GM21390 (cell line): ENCODE results near the gene ZBTB11.
"Not testable (repeated sequence)": the region's sequence is repeated elsewhere in the genome, so short reads cannot be mapped to it uniquely, and the experiment has no call there.

Experiments
- ATAC-seq: cut with Tn5 transposase; IDR thresholded peaks from one replicate; pipeline ENCODE4 v1.9.1; 2021; ENCODE audit not compliant: unreplicated experiment

The ZBTB11 gene

DNA sequence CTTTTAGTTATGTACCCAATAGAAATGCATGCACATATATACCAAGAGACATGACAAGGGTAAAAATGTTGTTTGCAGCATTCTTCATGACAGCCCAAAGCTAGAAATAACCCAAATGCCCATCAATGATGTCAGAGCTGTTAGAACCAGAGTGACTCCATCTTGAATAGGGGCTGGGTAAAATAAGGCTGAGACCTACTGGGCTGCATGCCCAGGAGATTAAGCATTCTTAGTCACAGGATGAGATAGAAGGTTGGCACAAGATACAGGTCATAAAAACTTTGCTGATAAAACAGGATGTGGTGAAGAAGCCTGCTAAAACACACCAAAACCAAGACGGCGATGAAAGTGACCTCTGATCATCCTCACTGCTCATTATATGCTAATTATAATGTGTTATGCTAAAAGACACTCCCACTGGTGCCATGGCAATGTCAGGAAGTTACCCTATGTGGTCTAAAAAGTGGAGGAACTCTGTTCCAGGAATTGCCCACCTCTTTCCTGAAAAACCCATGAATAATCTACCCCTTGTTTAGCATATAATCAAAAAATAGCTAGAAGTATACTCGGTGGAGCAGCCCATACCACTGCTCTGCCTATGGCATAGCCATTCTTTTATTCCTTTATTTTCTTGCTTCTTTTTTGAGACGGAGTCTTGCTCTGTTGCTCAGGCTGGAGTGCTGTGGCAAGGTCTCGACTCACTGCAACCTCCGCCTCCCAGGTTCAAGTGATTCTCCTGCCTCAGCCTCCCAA is 32.9 kb downstream of the ZBTB11 start:
- no peak for ATAC-seq

- no peak for ATAC-seq
Observed at GRCh38 chr3:101643009-101643844, 33.7 kb downstream of the ZBTB11 start.

DNA sequence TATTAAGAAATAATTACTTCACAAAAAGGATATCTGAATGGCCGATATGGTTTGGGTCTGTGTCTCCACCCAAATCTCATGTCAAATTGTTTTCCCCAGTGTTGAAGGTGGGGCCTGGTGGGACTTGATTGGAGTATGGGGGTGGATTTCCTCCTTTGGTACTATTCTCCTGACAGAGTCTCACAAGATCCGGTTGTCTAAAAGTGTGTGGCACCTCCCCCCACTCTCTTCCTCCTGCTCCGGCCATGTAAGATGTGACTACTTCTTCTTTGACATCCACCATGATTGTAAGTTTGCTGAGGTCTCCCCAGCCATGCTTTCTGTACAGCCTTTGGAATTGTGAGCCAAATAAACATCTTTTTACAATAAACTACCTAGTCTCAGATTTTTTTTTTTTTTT is 34.5 kb downstream of the ZBTB11 start:
- ATAC-seq: no peak

DNA sequence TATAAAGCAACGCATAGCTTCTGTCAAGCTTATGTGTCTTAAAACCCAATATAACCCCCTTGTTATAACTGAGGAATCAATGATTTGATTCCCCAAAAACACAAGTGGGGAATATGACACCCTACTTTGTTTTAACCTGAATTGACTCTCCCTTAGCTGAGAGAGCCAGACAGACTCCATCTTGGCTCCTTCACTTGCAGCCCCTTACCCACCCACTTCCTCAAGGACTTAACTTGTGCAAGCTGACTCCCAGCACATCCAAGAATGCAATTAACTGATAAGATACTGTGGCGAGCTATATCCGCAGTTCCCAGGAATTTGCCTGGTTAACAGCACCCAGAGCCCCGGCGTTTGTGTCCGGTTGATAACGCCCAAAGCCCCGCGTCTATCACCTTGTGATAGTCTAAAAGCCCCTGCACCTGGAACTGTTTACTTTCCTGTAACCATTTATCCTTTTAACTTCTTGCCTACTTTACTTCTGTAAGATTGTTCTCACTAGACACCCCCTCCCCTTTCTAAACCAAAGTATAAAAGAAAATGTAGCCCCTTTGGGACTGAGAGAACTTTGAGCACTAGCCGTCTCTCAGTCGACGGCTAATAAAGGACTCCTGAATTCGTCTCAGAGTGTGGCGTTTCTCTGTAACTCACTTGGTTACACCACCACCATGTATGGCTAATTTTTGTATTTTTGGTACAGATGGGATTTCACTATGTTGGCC is 35.4 kb downstream of the ZBTB11 start:
- not testable (repeated sequence) for ATAC-seq

DNA sequence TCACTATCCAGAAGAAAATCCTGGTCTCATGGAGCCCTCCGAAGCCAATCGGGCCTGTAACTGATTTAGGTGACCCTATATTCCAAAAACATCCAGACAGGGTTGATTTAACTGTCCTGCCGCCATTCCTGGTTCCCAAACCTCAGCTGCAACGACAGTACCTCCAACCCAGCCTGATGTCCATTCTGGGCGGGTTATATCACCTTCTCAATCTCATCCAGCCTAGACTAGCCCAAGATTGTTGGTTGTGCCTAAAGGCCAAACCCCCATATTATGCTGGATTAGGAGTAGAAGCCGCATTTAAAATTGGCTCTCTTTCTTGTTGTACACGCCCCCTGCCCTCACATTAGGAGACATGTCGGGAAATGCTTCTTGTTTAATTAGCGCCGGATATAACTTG is 36.7 kb downstream of the ZBTB11 start:
- no peak for ATAC-seq

- no peak for ATAC-seq
Observed at GRCh38 chr3:101639280-101639963, 37.5 kb downstream of the ZBTB11 start.

GRCh38 chr3:101638261-101638745 is 38.6 kb downstream of the ZBTB11 start:
- no peak for ATAC-seq

- ATAC-seq: no peak
Observed at GRCh38 chr3:101637451-101637850, 39.5 kb downstream of the ZBTB11 start.

GRCh38 chr3:101635954-101636798 is 40.8 kb downstream of the ZBTB11 start:
- peak; percentile 94 for ATAC-seq

DNA sequence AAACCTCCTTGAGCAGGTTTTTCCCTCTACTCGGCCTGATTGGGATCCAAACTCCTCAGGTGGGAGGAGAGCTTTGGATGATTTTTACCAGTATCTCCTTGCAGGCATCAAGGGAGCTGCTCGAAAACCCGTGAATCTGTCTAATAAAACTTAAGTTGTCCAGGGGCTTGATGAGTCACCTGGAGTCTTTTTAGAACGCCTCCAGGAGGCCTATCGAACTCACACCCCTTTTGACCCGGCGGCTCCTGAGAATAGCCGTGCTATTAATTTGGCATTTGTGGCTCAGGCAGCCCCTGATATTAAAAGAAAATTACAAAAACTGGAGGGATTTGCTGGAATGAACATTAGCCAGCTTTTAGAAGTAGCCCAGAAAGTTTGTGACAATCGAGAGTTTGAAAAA is 41.6 kb downstream of the ZBTB11 start:
- ATAC-seq: no peak

GRCh38 chr3:101634591-101635196 is 42.2 kb downstream of the ZBTB11 start:
- ATAC-seq: no peak

DNA sequence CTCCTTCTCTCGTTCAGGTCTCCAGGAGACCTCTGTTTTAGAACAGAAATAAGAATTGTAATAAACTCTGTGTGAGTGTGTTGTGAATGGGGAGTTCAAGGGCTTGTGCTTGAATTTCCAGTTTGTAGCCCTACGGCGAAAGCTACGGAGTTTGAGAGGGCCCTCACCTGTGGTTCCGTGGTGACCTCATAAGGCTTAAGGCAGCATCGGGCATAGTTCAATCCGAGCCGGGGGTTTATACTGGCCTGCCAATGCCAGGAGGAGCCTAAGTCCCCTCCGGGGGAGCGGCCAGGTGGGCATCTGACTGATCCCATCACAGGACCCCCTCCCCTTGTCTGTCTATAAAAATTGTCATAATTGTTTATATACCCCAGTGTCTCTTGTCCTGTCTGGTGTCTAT is 43.7 kb downstream of the ZBTB11 start:
- no peak for ATAC-seq

DNA sequence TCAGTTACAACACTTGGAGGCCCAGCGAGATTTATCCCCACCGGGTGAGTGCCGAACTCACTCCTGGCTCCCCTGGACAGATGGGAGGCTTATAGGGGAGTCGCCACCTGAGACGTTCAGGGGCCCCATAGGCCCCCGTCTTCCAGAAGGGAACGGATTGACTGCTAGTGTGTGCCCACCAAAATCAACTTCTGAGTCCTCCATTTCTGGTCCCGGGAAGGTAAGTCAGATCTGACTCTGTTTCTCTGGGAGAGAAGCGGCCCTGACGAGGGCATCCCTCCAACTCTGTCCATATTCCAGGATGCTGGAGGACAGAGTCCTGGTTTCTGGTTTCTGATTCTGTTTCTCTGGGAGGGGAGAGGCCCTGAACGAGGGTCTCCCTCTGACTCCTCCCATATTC is 44.3 kb downstream of the ZBTB11 start:
- ATAC-seq: no peak

DNA sequence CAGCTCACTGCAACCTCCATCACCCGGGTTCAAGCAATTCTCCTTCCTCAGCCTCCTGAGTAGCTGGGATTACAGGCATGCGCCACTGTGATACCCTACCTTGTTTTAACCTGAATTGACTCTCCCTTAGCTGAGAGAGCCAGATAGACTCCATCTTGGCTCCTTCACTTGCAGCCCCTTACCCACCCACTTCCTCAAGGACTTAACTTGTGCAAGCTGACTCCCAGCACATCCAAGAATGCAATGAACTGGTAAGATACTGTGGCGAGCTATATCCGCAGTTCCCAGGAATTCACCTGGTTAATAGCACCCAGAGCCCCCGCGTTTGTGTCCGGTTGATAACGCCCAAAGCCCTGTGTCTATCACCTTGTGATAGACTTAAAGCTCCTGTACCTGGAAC is 45.0 kb downstream of the ZBTB11 start:
- not testable (repeated sequence) for ATAC-seq

DNA sequence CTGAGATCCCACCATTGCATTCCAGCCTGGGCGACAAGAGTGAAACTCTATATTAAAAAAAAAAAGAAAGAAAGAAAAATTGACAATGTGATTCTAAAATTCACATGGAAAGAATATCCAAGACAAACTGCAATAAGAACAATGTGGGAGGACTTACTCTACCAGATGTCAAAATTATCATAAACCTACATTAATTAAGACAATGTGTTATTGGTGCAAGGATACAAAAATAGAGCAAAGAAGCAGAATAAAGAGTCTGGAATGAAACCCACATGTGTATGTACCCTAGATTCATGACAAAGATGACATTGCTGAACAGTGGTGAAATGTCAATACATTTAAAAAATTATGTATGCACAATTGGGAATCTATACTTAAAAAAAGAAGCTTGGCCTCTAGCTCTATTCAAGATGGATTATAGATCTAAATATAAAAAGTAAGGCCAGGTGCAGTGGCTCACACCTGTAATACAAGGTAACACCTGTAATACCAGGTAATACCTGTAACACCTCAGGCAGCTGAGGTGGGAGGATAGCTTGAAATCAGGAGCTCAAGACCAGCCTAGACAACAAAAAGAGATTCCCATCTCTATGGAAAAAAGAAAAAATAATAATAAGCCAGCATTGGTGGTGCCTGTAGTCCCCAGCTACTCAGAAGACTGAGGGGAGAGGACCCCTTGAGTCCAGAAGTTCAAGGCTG is 45.7 kb downstream of the ZBTB11 start:
- no peak for ATAC-seq

DNA sequence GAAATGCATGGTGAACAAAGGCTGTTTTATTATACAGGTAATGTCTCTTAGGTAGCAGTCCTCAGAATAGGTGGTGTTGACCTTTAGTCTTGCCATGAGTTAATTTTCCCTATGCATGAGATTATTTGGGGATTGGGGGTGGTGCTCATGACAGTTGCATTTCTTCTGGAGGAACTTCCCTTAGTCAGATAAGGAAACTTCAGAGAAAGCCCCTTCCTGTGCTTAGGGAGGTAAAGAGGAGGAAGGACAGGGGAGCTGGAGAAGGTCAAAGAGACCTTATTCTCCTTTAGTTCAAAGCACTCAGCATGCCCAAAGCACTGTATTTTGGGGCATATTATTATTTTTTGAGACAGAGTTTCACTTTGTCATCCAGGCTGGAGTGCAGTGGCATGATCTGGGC is 47.7 kb downstream of the ZBTB11 start:
- no peak for ATAC-seq

- no peak for ATAC-seq
Observed at GRCh38 chr3:101625879-101626278, 51.1 kb downstream of the ZBTB11 start.

GRCh38 chr3:101624857-101625256 is 52.1 kb downstream of the ZBTB11 start:
- no peak for ATAC-seq

- ATAC-seq: no peak
Observed at GRCh38 chr3:101623656-101624055, 53.3 kb downstream of the ZBTB11 start.
